Measurements from ENCODE around the gene RANBP1.
A peak's percentile ranks its signal among the peaks of the same experiment; 100 is the strongest.

Gene RANBP1

DNA sequence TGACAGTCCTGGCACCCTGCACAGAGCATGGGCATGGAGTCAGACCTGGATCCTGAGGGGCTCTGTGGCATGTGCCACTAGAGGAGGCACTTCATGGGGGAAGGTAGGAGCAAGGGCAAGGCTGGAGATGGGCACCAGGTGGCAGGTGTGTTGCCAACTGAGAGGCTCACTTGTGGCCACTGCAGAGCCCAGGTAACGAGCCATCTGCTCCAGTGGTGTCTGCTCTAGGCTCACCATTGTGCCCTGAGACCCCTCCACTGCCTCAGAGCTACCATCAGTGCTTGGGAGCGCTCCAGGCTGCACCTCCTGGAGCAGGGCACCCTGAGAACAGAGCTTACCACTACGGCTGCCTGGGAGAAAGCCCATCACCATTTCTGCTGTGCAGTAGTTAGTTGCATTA, 14.4 kb downstream of the RANBP1 start:
- 73% methylated on average over 2 of the region's 3 CpGs for WGBS (ENCODE audit: insufficient coverage)
- Histone ChIP-seq H3K4me1 (ENCODE audit: control extremely low read depth in 1 of 4, control insufficient read depth in 4 of 4, insufficient read depth in 4 of 4, low read length in 3 of 4) (peaks cover 0 to 32% (median 29%) of the 10 kb centered on the region in 4 experiments), H3K9me3 (ENCODE audit: control extremely low read depth in 1 of 5, control insufficient read depth in 4 of 5, insufficient read depth in 2 of 5, low read depth in 1 of 5, low read length in 4 of 5) (no peaks in the 10 kb centered on the region), H3K27ac (ENCODE audit: insufficient read depth in 1 of 2, low read depth in 1 of 2, low read length in 2 of 2, poor library complexity in 1 of 2, severe bottlenecking in 2 of 2) (no peak overlapping the region), H3K4me3 (ENCODE audit: control insufficient read depth in 1 of 7, extremely low read depth in 1 of 7, insufficient read depth in 4 of 7, low read depth in 2 of 7, low read length in 6 of 7) (peak overlapping the region in 5 of 7 experiments; percentile 43 to 92 (median 79)), H3K36me3 (ENCODE audit: control insufficient read depth in 4 of 4, insufficient read depth in 4 of 4, low read length in 3 of 4) (peaks cover 6 to 35% (median 22%) of the 10 kb centered on the region in 4 experiments), H3K27me3 (replicated peaks in 2 of 5; ENCODE audit: control insufficient read depth in 4 of 5, insufficient read depth in 5 of 5, low read length in 4 of 5) (no peaks in the 10 kb centered on the region)
- POLR2A ChIA-PET: interaction anchor here (1.1 kb wide), 1 partner anchor 12 kb away, joined by 3 read pairs; no protein-coding TSS in a partner anchor
- DNase-seq: peak in 1 of 3 donors; percentile 26
- CTCF ChIA-PET: interaction anchor here (1.0 to 2.4 kb wide), 8 partner anchors 10 to 165 kb away, joined by 3 to 14 read pairs (median 4); no protein-coding TSS in a partner anchor

DNA sequence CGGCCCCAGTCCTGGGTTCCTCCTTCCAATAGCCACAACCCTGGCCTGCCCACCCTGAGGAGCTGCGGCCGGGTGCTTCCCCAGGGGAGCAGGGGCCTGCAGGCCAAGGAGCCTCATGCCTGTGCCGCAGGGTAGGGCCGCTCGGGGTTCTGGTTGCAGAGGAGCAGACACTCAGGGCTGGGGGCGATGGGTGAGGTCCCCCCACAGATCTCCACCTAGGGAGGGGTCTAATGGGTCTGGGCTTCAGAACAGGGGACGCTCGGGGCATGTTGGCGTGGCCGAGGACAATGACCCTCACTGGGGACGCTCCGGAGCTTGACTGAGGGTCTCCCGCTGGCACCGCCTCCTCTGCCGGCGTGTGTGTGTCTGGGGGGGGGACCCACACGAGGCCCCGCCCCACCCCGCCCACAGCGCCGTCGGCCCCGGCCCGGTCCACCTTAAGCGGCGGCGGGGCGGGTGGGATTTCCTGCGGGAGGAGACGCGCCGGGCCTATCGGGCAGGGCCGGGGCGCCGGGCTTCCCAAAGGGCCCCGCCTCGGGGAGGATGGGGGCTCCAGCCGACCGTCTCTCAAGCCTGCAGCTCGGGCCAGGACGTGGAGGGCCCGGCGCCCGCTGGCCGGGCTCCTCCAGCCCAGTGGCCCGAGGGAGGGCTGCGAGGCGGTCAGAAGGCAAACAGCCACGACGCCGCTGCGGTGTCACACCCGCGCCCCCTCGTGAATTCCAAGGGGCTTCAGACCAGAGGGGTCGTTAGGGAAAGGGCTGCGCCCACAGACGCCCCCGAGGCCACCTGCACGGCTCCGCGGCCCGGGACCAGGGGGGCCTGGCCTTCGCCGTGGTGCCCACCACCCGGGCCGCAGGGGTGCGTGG, 15.1 kb downstream of the RANBP1 start:
- Histone ChIP-seq H3K36me3 (ENCODE audit: control insufficient read depth in 4 of 4, insufficient read depth in 4 of 4, low read length in 3 of 4) (peaks cover 4 to 28% (median 15%) of the 10 kb centered on the region in 4 experiments), H3K9me3 (ENCODE audit: control extremely low read depth in 1 of 5, control insufficient read depth in 4 of 5, insufficient read depth in 2 of 5, low read depth in 1 of 5, low read length in 4 of 5) (no peaks in the 10 kb centered on the region), H3K4me3 (ENCODE audit: control insufficient read depth in 1 of 7, extremely low read depth in 1 of 7, insufficient read depth in 4 of 7, low read depth in 2 of 7, low read length in 6 of 7) (peak overlapping the region; percentile 70 to 92 (median 79)), H3K27ac (ENCODE audit: insufficient read depth in 1 of 2, low read depth in 1 of 2, low read length in 2 of 2, poor library complexity in 1 of 2, severe bottlenecking in 2 of 2) (peak overlapping the region; percentile 33 to 77), H3K27me3 (replicated peaks in 2 of 5; ENCODE audit: control insufficient read depth in 4 of 5, insufficient read depth in 5 of 5, low read length in 4 of 5) (no peaks in the 10 kb centered on the region), H3K4me1 (ENCODE audit: control extremely low read depth in 1 of 4, control insufficient read depth in 4 of 4, insufficient read depth in 4 of 4, low read length in 3 of 4) (peaks cover 0 to 38% (median 32%) of the 10 kb centered on the region in 4 experiments)
- WGBS (ENCODE audit: insufficient coverage): 6% methylated on average over 49 of the region's 70 CpGs
- POLR2A ChIA-PET: interaction anchor here (1.1 kb wide), 1 partner anchor 13 kb away, joined by 3 read pairs; no protein-coding TSS in a partner anchor
- CTCF ChIA-PET: interaction anchor here (1.0 to 2.4 kb wide), 7 partner anchors 10 to 165 kb away, joined by 3 to 14 read pairs (median 5); no protein-coding TSS in a partner anchor
- DNase-seq: peak; percentile 63 to 79 (median 74)

DNA sequence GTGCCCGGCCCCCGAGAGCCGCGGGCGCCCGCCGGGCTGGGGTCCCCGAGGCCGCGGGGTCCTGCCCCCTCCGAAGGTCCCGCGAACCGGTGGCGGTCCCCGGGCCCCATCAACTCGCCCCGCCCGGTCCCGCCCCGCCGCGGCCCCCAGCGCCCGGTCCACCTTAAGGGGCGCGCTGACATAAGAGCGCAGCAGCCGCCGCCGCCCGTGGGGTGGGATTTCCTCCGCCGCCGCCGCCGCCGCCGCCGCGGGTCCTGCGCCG, 15.6 kb downstream of the RANBP1 start, which contains the start of gene ZDHHC8:
ZDHHC8 (plus strand) TSS at position 208 of the 262 bp plus-strand sequence. CDS start 144 bp downstream, outside the sequence.
- no peaks in the 10 kb centered on the region for H3K9me3 ChIP-seq (ENCODE audit: control extremely low read depth in 1 of 5, control insufficient read depth in 4 of 5, insufficient read depth in 2 of 5, low read depth in 1 of 5, low read length in 4 of 5)
- peaks cover 2 to 23% (median 10%) of the 10 kb centered on the region in 4 experiments for H3K36me3 ChIP-seq (ENCODE audit: control insufficient read depth in 4 of 4, insufficient read depth in 4 of 4, low read length in 3 of 4)
- WGBS (ENCODE audit: insufficient coverage): 0% methylated on average over 12 of the region's 43 CpGs
- H3K27me3 ChIP-seq (replicated peaks in 2 of 5; ENCODE audit: control insufficient read depth in 4 of 5, insufficient read depth in 5 of 5, low read length in 4 of 5): no peaks in the 10 kb centered on the region
- CTCF ChIA-PET: no interaction called here
- DNase-seq: peak in 1 of 3 donors; percentile 54
- POLR2A ChIA-PET: no interaction called here
- peak within 1 kb of the TSS; percentile 33 to 77 for H3K27ac ChIP-seq (ENCODE audit: insufficient read depth in 1 of 2, low read depth in 1 of 2, low read length in 2 of 2, poor library complexity in 1 of 2, severe bottlenecking in 2 of 2)
- H3K4me1 ChIP-seq (ENCODE audit: control extremely low read depth in 1 of 4, control insufficient read depth in 4 of 4, insufficient read depth in 4 of 4, low read length in 3 of 4): peaks cover 0 to 43% (median 38%) of the 10 kb centered on the region in 4 experiments
- peak within 1 kb of the TSS; percentile 70 to 92 (median 80) for H3K4me3 ChIP-seq (ENCODE audit: control insufficient read depth in 1 of 7, extremely low read depth in 1 of 7, insufficient read depth in 4 of 7, low read depth in 2 of 7, low read length in 6 of 7)

DNA sequence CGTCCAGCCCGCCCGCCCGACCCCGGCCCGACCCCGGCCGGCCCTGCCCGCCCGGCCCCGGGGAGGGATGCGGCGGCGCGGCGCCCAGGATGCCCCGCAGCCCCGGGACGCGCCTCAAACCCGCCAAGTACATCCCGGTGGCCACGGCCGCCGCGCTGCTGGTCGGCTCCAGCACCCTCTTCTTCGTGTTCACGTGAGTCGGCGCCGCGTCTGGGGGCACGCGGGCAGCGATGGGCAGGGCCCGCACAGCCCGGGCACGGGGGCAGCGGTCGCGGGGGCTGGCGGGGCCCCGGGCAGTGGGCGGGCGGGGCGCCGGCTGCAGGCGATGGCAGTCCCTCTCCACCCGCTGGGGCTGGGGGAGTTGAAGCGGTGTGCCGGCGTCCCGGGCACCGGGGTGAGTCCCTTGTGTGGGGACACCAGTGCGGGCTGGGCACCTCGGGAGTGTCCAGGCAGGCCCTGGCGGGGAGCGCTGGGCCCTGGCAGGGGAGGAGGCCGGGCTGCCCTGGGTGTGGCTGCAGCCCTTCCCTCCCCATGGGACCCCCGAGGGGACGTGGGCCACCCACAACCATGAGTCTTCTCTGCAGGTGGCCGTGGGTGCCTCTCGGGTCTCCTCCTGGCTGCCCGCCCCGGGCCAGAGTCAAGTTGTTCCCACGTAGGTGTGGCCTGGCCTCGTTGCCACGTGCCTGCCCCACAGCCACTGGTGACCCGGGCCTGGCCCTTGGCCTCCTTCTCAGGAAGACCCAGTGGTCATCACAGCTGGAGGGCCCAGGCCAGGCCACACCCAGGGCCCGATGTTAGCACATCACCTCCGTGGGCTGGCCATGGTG, 16.2 kb downstream of the RANBP1 start:
- peak overlapping the region; percentile 44 to 92 (median 75) for H3K4me3 ChIP-seq (ENCODE audit: control insufficient read depth in 1 of 7, extremely low read depth in 1 of 7, insufficient read depth in 4 of 7, low read depth in 2 of 7, low read length in 6 of 7)
- WGBS (ENCODE audit: insufficient coverage): under 1% methylated on average over 55 of the region's 72 CpGs
- H3K4me1 ChIP-seq (ENCODE audit: control extremely low read depth in 1 of 4, control insufficient read depth in 4 of 4, insufficient read depth in 4 of 4, low read length in 3 of 4): peaks cover 0 to 49% (median 43%) of the 10 kb centered on the region in 4 experiments

DNA sequence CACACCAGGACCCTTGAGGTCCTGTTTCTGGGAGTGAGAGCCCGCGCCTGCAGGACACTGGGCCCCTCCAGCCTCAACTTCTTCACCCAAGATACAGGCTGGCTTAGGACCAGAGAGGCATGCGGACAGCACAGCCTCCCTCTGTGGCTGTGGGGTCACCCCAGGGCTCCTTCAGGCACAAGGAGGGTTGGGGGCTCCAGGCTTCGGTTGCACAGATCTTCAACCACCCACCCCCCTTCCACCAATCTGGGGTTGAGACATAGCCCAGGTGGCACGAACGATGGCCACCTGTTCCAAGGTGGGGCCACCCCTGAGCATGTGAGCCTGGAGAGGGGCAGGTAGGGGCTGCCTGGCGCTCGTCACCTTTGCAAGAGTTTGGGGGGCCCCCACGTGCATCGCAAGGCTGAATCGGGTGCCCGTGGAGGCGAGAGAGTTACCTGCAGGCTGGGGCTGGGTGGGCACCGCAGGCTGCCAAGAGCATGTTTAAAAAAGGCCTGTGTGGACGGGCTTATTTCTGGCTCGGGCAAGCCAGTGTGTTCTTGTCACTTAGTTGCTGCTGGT, 16.9 kb downstream of the RANBP1 start:
- ChIA-PET POLR2A (no interaction called here), CTCF (no interaction called here)
- H3K27me3 ChIP-seq (replicated peaks in 2 of 5; ENCODE audit: control insufficient read depth in 4 of 5, insufficient read depth in 5 of 5, low read length in 4 of 5): no peaks in the 10 kb centered on the region
- DNase-seq: no peak
- H3K9me3 ChIP-seq (ENCODE audit: control extremely low read depth in 1 of 5, control insufficient read depth in 4 of 5, insufficient read depth in 2 of 5, low read depth in 1 of 5, low read length in 4 of 5): no peaks in the 10 kb centered on the region
- peaks cover 0 to 12% (median 3%) of the 10 kb centered on the region in 4 experiments for H3K36me3 ChIP-seq (ENCODE audit: control insufficient read depth in 4 of 4, insufficient read depth in 4 of 4, low read length in 3 of 4)
- peak overlapping the region; percentile 44 to 92 (median 75) for H3K4me3 ChIP-seq (ENCODE audit: control insufficient read depth in 1 of 7, extremely low read depth in 1 of 7, insufficient read depth in 4 of 7, low read depth in 2 of 7, low read length in 6 of 7)
- peak overlapping the region in 1 of 2 experiments; percentile 68 for H3K27ac ChIP-seq (ENCODE audit: insufficient read depth in 1 of 2, low read depth in 1 of 2, low read length in 2 of 2, poor library complexity in 1 of 2, severe bottlenecking in 2 of 2)
- H3K4me1 ChIP-seq (ENCODE audit: control extremely low read depth in 1 of 4, control insufficient read depth in 4 of 4, insufficient read depth in 4 of 4, low read length in 3 of 4): peaks cover 0 to 56% (median 50%) of the 10 kb centered on the region in 4 experiments
- 84% methylated on average over 16 of the region's 16 CpGs for WGBS (ENCODE audit: insufficient coverage)

More for the DNA sequence above, 16.2 kb downstream of the RANBP1 start:
- Histone ChIP-seq H3K27me3 (replicated peaks in 2 of 5; ENCODE audit: control insufficient read depth in 4 of 5, insufficient read depth in 5 of 5, low read length in 4 of 5) (no peaks in the 10 kb centered on the region), H3K27ac (ENCODE audit: insufficient read depth in 1 of 2, low read depth in 1 of 2, low read length in 2 of 2, poor library complexity in 1 of 2, severe bottlenecking in 2 of 2) (peak overlapping the region in 1 of 2 experiments; percentile 68), H3K36me3 (ENCODE audit: control insufficient read depth in 4 of 4, insufficient read depth in 4 of 4, low read length in 3 of 4) (peaks cover 2 to 19% (median 7%) of the 10 kb centered on the region in 4 experiments), H3K9me3 (ENCODE audit: control extremely low read depth in 1 of 5, control insufficient read depth in 4 of 5, insufficient read depth in 2 of 5, low read depth in 1 of 5, low read length in 4 of 5) (no peaks in the 10 kb centered on the region)
- CTCF ChIA-PET: no interaction called here
- peak in 1 of 3 donors; percentile 49 for DNase-seq
- POLR2A ChIA-PET: no interaction called here

DNA sequence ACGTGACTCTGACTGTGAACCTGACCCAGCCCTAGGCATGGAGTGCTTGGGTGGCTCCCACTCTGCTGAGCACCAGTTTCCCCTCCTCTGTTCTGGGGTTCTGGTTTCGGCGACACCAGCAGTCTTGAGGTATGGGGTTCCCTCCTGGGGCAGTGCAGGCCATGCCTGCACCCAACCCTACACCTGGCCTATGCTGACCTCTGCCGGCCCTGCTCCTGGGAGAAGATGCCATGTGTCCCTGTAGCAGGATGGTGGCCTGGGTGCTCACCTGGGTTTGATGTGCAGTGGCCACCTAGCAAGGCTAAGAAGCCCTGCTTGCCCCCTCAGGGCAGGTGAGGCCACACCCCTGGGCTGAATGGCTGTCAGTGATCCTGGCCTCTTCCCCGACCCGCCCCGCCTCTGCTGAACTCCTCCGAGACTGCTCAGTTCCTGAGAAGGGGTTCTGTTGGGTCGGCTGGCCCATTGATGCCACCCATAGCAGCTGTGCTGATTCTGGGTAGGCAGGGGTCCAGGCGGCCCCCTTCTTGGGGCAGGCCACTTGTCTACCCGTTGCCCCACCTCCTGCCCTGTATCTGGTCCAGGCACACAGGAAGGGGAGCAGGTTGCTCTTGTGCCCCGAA, 18.1 kb downstream of the RANBP1 start:
- H3K9me3 ChIP-seq (ENCODE audit: control extremely low read depth in 1 of 5, control insufficient read depth in 4 of 5, insufficient read depth in 2 of 5, low read depth in 1 of 5, low read length in 4 of 5): no peaks in the 10 kb centered on the region
- peaks cover 0 to 61% (median 56%) of the 10 kb centered on the region in 4 experiments for H3K4me1 ChIP-seq (ENCODE audit: control extremely low read depth in 1 of 4, control insufficient read depth in 4 of 4, insufficient read depth in 4 of 4, low read length in 3 of 4)
- H3K27me3 ChIP-seq (replicated peaks in 2 of 5; ENCODE audit: control insufficient read depth in 4 of 5, insufficient read depth in 5 of 5, low read length in 4 of 5): no peaks in the 10 kb centered on the region
- ChIA-PET CTCF (no interaction called here), POLR2A (no interaction called here)
- no peak overlapping the region for H3K4me3 ChIP-seq (ENCODE audit: control insufficient read depth in 1 of 7, extremely low read depth in 1 of 7, insufficient read depth in 4 of 7, low read depth in 2 of 7, low read length in 6 of 7)
- no peak for DNase-seq
- H3K36me3 ChIP-seq (ENCODE audit: control insufficient read depth in 4 of 4, insufficient read depth in 4 of 4, low read length in 3 of 4): peaks cover 0 to 3% (median 0%) of the 10 kb centered on the region in 4 experiments
- WGBS (ENCODE audit: insufficient coverage): 97% methylated on average over 12 of the region's 12 CpGs
- H3K27ac ChIP-seq (ENCODE audit: insufficient read depth in 1 of 2, low read depth in 1 of 2, low read length in 2 of 2, poor library complexity in 1 of 2, severe bottlenecking in 2 of 2): no peak overlapping the region
